LNCaP clone FGC (cell line): Measurements from ENCODE around the gene SPOCK3.
A peak's percentile ranks its signal among the peaks of the same experiment; 100 is the strongest.

Experiments used
- DNase-seq: peaks from one replicate; pipeline ENCODE4 v3.0.0-alpha.2; 2011; ENCODE audit warnings: low read depth
- H3K4me3 ChIP-seq: 2 replicates; pipeline ENCODE4 v1.5.1; 2011; ENCODE audit warnings: mild to moderate bottlenecking, low read depth, low read length, control low read depth
- CTCF ChIP-seq: IDR thresholded peaks from 2 replicates; pipeline ENCODE4 v1.5.1; 2012; ENCODE audit warnings: mild to moderate bottlenecking; ENCODE audit not compliant: control insufficient read depth, insufficient read depth; ENCODE audit errors: extremely low read depth

SPOCK3 gene

GRCh38 chr4:167218022-167218608 lies 16.2 kb downstream of the SPOCK3 start:
- TF ChIP-seq CTCF, result no peak
- DNase-seq, result peak; percentile 76
- H3K4me3 ChIP-seq, result no peak overlapping the region

- TF ChIP-seq CTCF, result no peak
- H3K4me3 ChIP-seq, result no peak overlapping the region
- peak; percentile 56 for DNase-seq
Measured at GRCh38 chr4:167216783-167217182, 17.5 kb downstream of the SPOCK3 start.

- H3K4me3 ChIP-seq, result no peak overlapping the region
Measured at GRCh38 chr4:167210166-167210565, 24.1 kb downstream of the SPOCK3 start.

GRCh38 chr4:167196344-167197012 lies 37.8 kb downstream of the SPOCK3 start:
- no peak for TF ChIP-seq CTCF
- H3K4me3 ChIP-seq, result no peak overlapping the region
- DNase-seq, result no peak

More at GRCh38 chr4:167210166-167210565, 24.1 kb downstream of the SPOCK3 start:
- TF ChIP-seq CTCF, result no peak
- no peak for DNase-seq

- TF ChIP-seq CTCF, result no peak
- no peak overlapping the region for H3K4me3 ChIP-seq
- no peak for DNase-seq
Measured at GRCh38 chr4:167190379-167190778, 43.9 kb downstream of the SPOCK3 start.

GRCh38 chr4:167185465-167185864 lies 48.8 kb downstream of the SPOCK3 start:
- no peak for DNase-seq
- no peak overlapping the region for H3K4me3 ChIP-seq
- TF ChIP-seq CTCF, result no peak

- H3K4me3 ChIP-seq, result no peak overlapping the region
- TF ChIP-seq CTCF, result no peak
- DNase-seq, result no peak
Measured at GRCh38 chr4:167183036-167183435, 51.3 kb downstream of the SPOCK3 start.
